GM21529 (cell line): Measurements from ENCODE around the gene GNS.
"Not testable (repeated sequence)": the region's sequence is repeated elsewhere in the genome, so short reads cannot be mapped to it uniquely, and the experiment has no call there.

ENCODE experiments used
- ATAC-seq: cut with Tn5 transposase; IDR thresholded peaks from one replicate; pipeline ENCODE4 v1.9.1; 2021; ENCODE audit not compliant: unreplicated experiment

The GNS gene

GRCh38 chr12:64780132-64780530 lies 20.9 kb upstream of the GNS start:
- ATAC-seq: no peak

- ATAC-seq: no peak
These were observed 20.3 kb upstream of the GNS start for GRCh38 chr12:64779354-64779974.

- not testable (repeated sequence) for ATAC-seq
These were observed 16.0 kb upstream of the GNS start for GRCh38 chr12:64775147-64775736.

- ATAC-seq: no peak
These were observed 14.2 kb upstream of the GNS start for GRCh38 chr12:64773386-64773785.

GRCh38 chr12:64767495-64767894 lies 8.3 kb upstream of the GNS start:
- ATAC-seq: no peak

GRCh38 chr12:64760808-64761573 lies 1.8 kb upstream of the GNS start:
- ATAC-seq: no peak

GRCh38 chr12:64757771-64758170 lies 1.4 kb downstream of the GNS start:
- ATAC-seq: no peak

- ATAC-seq: peak; percentile 35
These were observed 2.8 kb downstream of the GNS start for GRCh38 chr12:64756376-64756775.

GRCh38 chr12:64753427-64753826 lies 5.8 kb downstream of the GNS start:
- ATAC-seq: no peak

GRCh38 chr12:64752833-64753238 lies 6.4 kb downstream of the GNS start:
- ATAC-seq: no peak

GRCh38 chr12:64752032-64752431 lies 7.2 kb downstream of the GNS start:
- no peak for ATAC-seq

GRCh38 chr12:64749461-64750200 lies 9.6 kb downstream of the GNS start:
- no peak for ATAC-seq

GRCh38 chr12:64747695-64748094 lies 11.5 kb downstream of the GNS start:
- no peak for ATAC-seq

- ATAC-seq: no peak
These were observed 12.5 kb downstream of the GNS start for GRCh38 chr12:64746663-64747062.

GRCh38 chr12:64745980-64746379 lies 13.2 kb downstream of the GNS start:
- ATAC-seq: no peak

- ATAC-seq: no peak
These were observed 13.9 kb downstream of the GNS start for GRCh38 chr12:64745259-64745807.

GRCh38 chr12:64744422-64745258 lies 14.6 kb downstream of the GNS start:
- ATAC-seq: no peak

GRCh38 chr12:64743206-64743605 lies 16.0 kb downstream of the GNS start:
- ATAC-seq: no peak

- no peak for ATAC-seq
These were observed 16.8 kb downstream of the GNS start for GRCh38 chr12:64742416-64742815.

- no peak for ATAC-seq
These were observed 18.6 kb downstream of the GNS start for GRCh38 chr12:64740646-64741045.
